ENCODE measurements around the gene F12.
A peak's percentile ranks its signal among the peaks of the same experiment; 100 is the strongest.

F12 gene

GRCh38 chr5:177368869-177369644 is 40.3 kb downstream of the F12 start:
- H3K4me1 ChIP-seq (ENCODE audit: control insufficient read depth in 5 of 5, insufficient read depth in 5 of 5, low read length in 5 of 5), result peaks cover 0 to 42% (median 33%) of the 10 kb centered on the region in 5 donors
- peaks cover 0 to 15% (median 5%) of the 10 kb centered on the region in 5 donors for H3K36me3 ChIP-seq (ENCODE audit: control insufficient read depth in 5 of 5, insufficient read depth in 5 of 5, low read length in 5 of 5)
- no peak overlapping the region for H3K27ac ChIP-seq (ENCODE audit: low read depth, low read length)
- no peaks in the 10 kb centered on the region for H3K9me3 ChIP-seq (ENCODE audit: control insufficient read depth in 5 of 5, low read length in 5 of 5)
- H3K9ac ChIP-seq (ENCODE audit: low read length in 5 of 5), result no peak overlapping the region
- H3K4me3 ChIP-seq (ENCODE audit: low read depth in 1 of 5, low read length in 5 of 5), result no peak overlapping the region
- H3K27me3 ChIP-seq (ENCODE audit: control insufficient read depth in 5 of 5, insufficient read depth in 4 of 5, low read length in 5 of 5), result no peaks in the 10 kb centered on the region

GRCh38 chr5:177367981-177368868 is 41.1 kb downstream of the F12 start:
- Histone ChIP-seq H3K4me3 (ENCODE audit: low read depth in 1 of 5, low read length in 5 of 5) (no peak overlapping the region), H3K27me3 (ENCODE audit: control insufficient read depth in 5 of 5, insufficient read depth in 4 of 5, low read length in 5 of 5) (no peaks in the 10 kb centered on the region), H3K36me3 (ENCODE audit: control insufficient read depth in 5 of 5, insufficient read depth in 5 of 5, low read length in 5 of 5) (peaks cover 0 to 15% (median 5%) of the 10 kb centered on the region in 5 donors), H3K27ac (ENCODE audit: low read depth, low read length) (no peak overlapping the region), H3K9ac (ENCODE audit: low read length in 5 of 5) (no peak overlapping the region), H3K4me1 (ENCODE audit: control insufficient read depth in 5 of 5, insufficient read depth in 5 of 5, low read length in 5 of 5) (peaks cover 0 to 47% (median 38%) of the 10 kb centered on the region in 5 donors), H3K9me3 (ENCODE audit: control insufficient read depth in 5 of 5, low read length in 5 of 5) (no peaks in the 10 kb centered on the region)

GRCh38 chr5:177367323-177367848 is 42.0 kb downstream of the F12 start:
- Histone ChIP-seq H3K27ac (ENCODE audit: low read depth, low read length) (no peak overlapping the region), H3K9me3 (ENCODE audit: control insufficient read depth in 5 of 5, low read length in 5 of 5) (no peaks in the 10 kb centered on the region), H3K4me3 (ENCODE audit: low read depth in 1 of 5, low read length in 5 of 5) (peak overlapping the region in 4 of 5 donors; percentile 61 to 74 (median 62)), H3K9ac (ENCODE audit: low read length in 5 of 5) (peak overlapping the region in 1 of 5 donors; percentile 23), H3K36me3 (ENCODE audit: control insufficient read depth in 5 of 5, insufficient read depth in 5 of 5, low read length in 5 of 5) (peaks cover 0 to 15% (median 5%) of the 10 kb centered on the region in 5 donors), H3K4me1 (ENCODE audit: control insufficient read depth in 5 of 5, insufficient read depth in 5 of 5, low read length in 5 of 5) (peaks cover 0 to 53% (median 45%) of the 10 kb centered on the region in 5 donors), H3K27me3 (ENCODE audit: control insufficient read depth in 5 of 5, insufficient read depth in 4 of 5, low read length in 5 of 5) (no peaks in the 10 kb centered on the region)

- Histone ChIP-seq H3K9me3 (ENCODE audit: control insufficient read depth in 5 of 5, low read length in 5 of 5) (no peaks in the 10 kb centered on the region), H3K27me3 (ENCODE audit: control insufficient read depth in 5 of 5, insufficient read depth in 4 of 5, low read length in 5 of 5) (no peaks in the 10 kb centered on the region), H3K9ac (ENCODE audit: low read length in 5 of 5) (peak overlapping the region in 4 of 5 donors; percentile 57 to 83 (median 80)), H3K27ac (ENCODE audit: low read depth, low read length) (peak overlapping the region; percentile 65), H3K36me3 (ENCODE audit: control insufficient read depth in 5 of 5, insufficient read depth in 5 of 5, low read length in 5 of 5) (peaks cover 0 to 11% (median 2%) of the 10 kb centered on the region in 5 donors), H3K4me1 (ENCODE audit: control insufficient read depth in 5 of 5, insufficient read depth in 5 of 5, low read length in 5 of 5) (peaks cover 0 to 54% (median 39%) of the 10 kb centered on the region in 5 donors), H3K4me3 (ENCODE audit: low read depth in 1 of 5, low read length in 5 of 5) (peak overlapping the region; percentile 46 to 74 (median 63))
Observed at GRCh38 chr5:177366528-177367322, 42.6 kb downstream of the F12 start.

GRCh38 chr5:177365845-177366527 is 43.4 kb downstream of the F12 start:
- Histone ChIP-seq H3K27me3 (ENCODE audit: control insufficient read depth in 5 of 5, insufficient read depth in 4 of 5, low read length in 5 of 5) (no peaks in the 10 kb centered on the region), H3K36me3 (ENCODE audit: control insufficient read depth in 5 of 5, insufficient read depth in 5 of 5, low read length in 5 of 5) (peaks cover 0 to 11% (median 2%) of the 10 kb centered on the region in 5 donors), H3K4me1 (ENCODE audit: control insufficient read depth in 5 of 5, insufficient read depth in 5 of 5, low read length in 5 of 5) (peaks cover 0 to 53% (median 32%) of the 10 kb centered on the region in 5 donors), H3K9ac (ENCODE audit: low read length in 5 of 5) (peak overlapping the region in 4 of 5 donors; percentile 57 to 83 (median 80)), H3K4me3 (ENCODE audit: low read depth in 1 of 5, low read length in 5 of 5) (peak overlapping the region in 2 of 5 donors; percentile 46 to 62), H3K9me3 (ENCODE audit: control insufficient read depth in 5 of 5, low read length in 5 of 5) (no peaks in the 10 kb centered on the region), H3K27ac (ENCODE audit: low read depth, low read length) (no peak overlapping the region)

- H3K4me1 ChIP-seq (ENCODE audit: control insufficient read depth in 5 of 5, insufficient read depth in 5 of 5, low read length in 5 of 5), result peaks cover 0 to 48% (median 31%) of the 10 kb centered on the region in 5 donors
- H3K27ac ChIP-seq (ENCODE audit: low read depth, low read length), result no peak overlapping the region
- H3K4me3 ChIP-seq (ENCODE audit: low read depth in 1 of 5, low read length in 5 of 5), result no peak overlapping the region
- peaks cover 0 to 6% (median 0%) of the 10 kb centered on the region in 5 donors for H3K27me3 ChIP-seq (ENCODE audit: control insufficient read depth in 5 of 5, insufficient read depth in 4 of 5, low read length in 5 of 5)
- no peak overlapping the region for H3K9ac ChIP-seq (ENCODE audit: low read length in 5 of 5)
- no peaks in the 10 kb centered on the region for H3K9me3 ChIP-seq (ENCODE audit: control insufficient read depth in 5 of 5, low read length in 5 of 5)
- peaks cover 0 to 11% (median 2%) of the 10 kb centered on the region in 5 donors for H3K36me3 ChIP-seq (ENCODE audit: control insufficient read depth in 5 of 5, insufficient read depth in 5 of 5, low read length in 5 of 5)
Observed at GRCh38 chr5:177364159-177364962, 45.0 kb downstream of the F12 start.

- H3K9me3 ChIP-seq (ENCODE audit: control insufficient read depth in 5 of 5, low read length in 5 of 5), result no peaks in the 10 kb centered on the region
- peak overlapping the region in 3 of 5 donors; percentile 18 to 63 (median 49) for H3K4me3 ChIP-seq (ENCODE audit: low read depth in 1 of 5, low read length in 5 of 5)
- H3K36me3 ChIP-seq (ENCODE audit: control insufficient read depth in 5 of 5, insufficient read depth in 5 of 5, low read length in 5 of 5), result peaks cover 0 to 8% (median 2%) of the 10 kb centered on the region in 5 donors
- no peak overlapping the region for H3K27ac ChIP-seq (ENCODE audit: low read depth, low read length)
- no peak overlapping the region for H3K9ac ChIP-seq (ENCODE audit: low read length in 5 of 5)
- peaks cover 0 to 9% (median 2%) of the 10 kb centered on the region in 5 donors for H3K27me3 ChIP-seq (ENCODE audit: control insufficient read depth in 5 of 5, insufficient read depth in 4 of 5, low read length in 5 of 5)
- H3K4me1 ChIP-seq (ENCODE audit: control insufficient read depth in 5 of 5, insufficient read depth in 5 of 5, low read length in 5 of 5), result peaks cover 0 to 55% (median 31%) of the 10 kb centered on the region in 5 donors
Observed at GRCh38 chr5:177363565-177363964, 45.8 kb downstream of the F12 start.

- Histone ChIP-seq H3K27ac (ENCODE audit: low read depth, low read length) (no peak overlapping the region), H3K27me3 (ENCODE audit: control insufficient read depth in 5 of 5, insufficient read depth in 4 of 5, low read length in 5 of 5) (peaks cover 0 to 12% (median 9%) of the 10 kb centered on the region in 5 donors), H3K4me1 (ENCODE audit: control insufficient read depth in 5 of 5, insufficient read depth in 5 of 5, low read length in 5 of 5) (peaks cover 0 to 58% (median 38%) of the 10 kb centered on the region in 5 donors), H3K9me3 (ENCODE audit: control insufficient read depth in 5 of 5, low read length in 5 of 5) (no peaks in the 10 kb centered on the region), H3K4me3 (ENCODE audit: low read depth in 1 of 5, low read length in 5 of 5) (peak overlapping the region; percentile 46 to 66 (median 51)), H3K9ac (ENCODE audit: low read length in 5 of 5) (peak overlapping the region in 3 of 5 donors; percentile 42 to 60 (median 56)), H3K36me3 (ENCODE audit: control insufficient read depth in 5 of 5, insufficient read depth in 5 of 5, low read length in 5 of 5) (peaks cover 0 to 3% (median 0%) of the 10 kb centered on the region in 5 donors)
Observed at GRCh38 chr5:177362610-177363507, 46.5 kb downstream of the F12 start.

Measured in subcutaneous abdominal adipose tissue (tissue), 5 donors.